ENCODE results near the gene TEDC2.
A peak's percentile ranks its signal among the peaks of the same experiment; 100 is the strongest.

TEDC2 gene

GRCh38 chr16:2507052-2507659, 47.2 kb downstream of the TEDC2 start:
- no peak for TF ChIP-seq POLR2A (IDR thresholded peaks at IDR 0.05; ENCODE audit: low read depth, low read length)
- FAIRE-seq (no peak), DNase-seq (ENCODE audit: insufficient read length, low spot score) (no peak)

- FAIRE-seq (no peak), DNase-seq (ENCODE audit: insufficient read length, low spot score) (no peak)
- no peak for TF ChIP-seq POLR2A (IDR thresholded peaks at IDR 0.05; ENCODE audit: low read depth, low read length)
Measured at GRCh38 chr16:2507665-2508064, 47.8 kb downstream of the TEDC2 start.

GRCh38 chr16:2508722-2509400, 49.0 kb downstream of the TEDC2 start:
- TF ChIP-seq POLR2A (IDR thresholded peaks at IDR 0.05; ENCODE audit: low read depth, low read length), result no peak
- no peak for DNase-seq (ENCODE audit: insufficient read length, low spot score)
- FAIRE-seq, result no peak

- FAIRE-seq (no peak), DNase-seq (ENCODE audit: insufficient read length, low spot score) (no peak)
- no peak for TF ChIP-seq POLR2A (IDR thresholded peaks at IDR 0.05; ENCODE audit: low read depth, low read length)
Measured at GRCh38 chr16:2511128-2511800, 51.4 kb downstream of the TEDC2 start.

- FAIRE-seq (no peak), DNase-seq (ENCODE audit: insufficient read length, low spot score) (no peak)
- no peak for TF ChIP-seq POLR2A (IDR thresholded peaks at IDR 0.05; ENCODE audit: low read depth, low read length)
Measured at GRCh38 chr16:2511996-2512734, 52.3 kb downstream of the TEDC2 start.

GRCh38 chr16:2512735-2513404, 53.0 kb downstream of the TEDC2 start:
- DNase-seq (ENCODE audit: insufficient read length, low spot score) (no peak), FAIRE-seq (no peak)
- no peak for TF ChIP-seq POLR2A (IDR thresholded peaks at IDR 0.05; ENCODE audit: low read depth, low read length)

DNA sequence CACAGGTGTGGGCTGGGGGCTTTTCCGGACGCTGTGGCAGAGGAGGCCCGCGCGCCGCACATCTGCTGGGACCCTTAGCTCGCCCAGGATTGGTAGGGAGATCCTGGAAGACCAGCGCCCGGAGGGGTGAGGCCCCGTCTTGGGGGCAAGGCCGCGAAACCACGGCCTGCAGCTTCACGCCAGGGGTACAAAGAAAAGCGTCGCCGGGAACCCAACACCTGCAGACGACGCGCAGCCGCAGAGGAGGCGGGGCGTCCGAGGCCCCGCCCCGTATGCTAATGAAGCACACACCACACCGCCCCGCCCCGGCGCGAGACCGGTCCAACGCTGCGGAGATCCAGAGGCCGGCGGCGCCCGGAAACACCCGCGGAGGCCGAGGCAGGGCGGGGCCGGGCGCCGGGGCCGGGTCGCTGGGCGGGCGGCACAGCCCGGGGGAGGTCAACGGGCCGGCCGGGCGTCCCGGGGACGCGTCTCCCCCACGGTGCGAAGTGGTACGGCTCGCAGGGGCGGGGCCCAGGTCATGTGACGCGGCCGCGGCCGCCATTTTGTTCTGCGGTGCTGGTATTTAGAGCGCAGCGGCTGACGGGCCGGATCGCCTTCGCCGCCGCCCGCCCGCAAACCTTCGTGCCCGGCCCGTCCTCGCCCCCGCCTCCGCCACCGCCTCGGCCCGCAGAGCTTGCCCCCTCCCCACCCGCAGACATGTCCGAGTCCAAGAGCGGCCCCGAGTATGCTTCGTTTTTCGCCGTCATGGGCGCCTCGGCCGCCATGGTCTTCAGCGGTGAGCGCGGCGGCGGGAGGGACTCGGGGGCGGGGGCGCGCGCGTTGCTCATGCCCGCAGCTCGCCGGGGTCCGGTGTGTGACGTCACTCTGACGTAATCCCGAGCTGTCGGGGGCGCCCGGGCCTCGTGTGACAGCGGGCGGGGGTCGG, 53.8 kb downstream of the TEDC2 start, which contains the start of gene ATP6V0C:
ATP6V0C (plus strand) TSS at position 548 of the 928 bp plus-strand sequence; CDS start at position 700, 152 bp downstream.
- DNase-seq (ENCODE audit: insufficient read length, low spot score) (peak; percentile 90), FAIRE-seq (no peak)
- peak; percentile 88 for TF ChIP-seq POLR2A (IDR thresholded peaks at IDR 0.05; ENCODE audit: low read depth, low read length)
